ENCODE measurements around the gene COL4A4. TPM values are rescaled to one million over a fixed set of nuclear protein-coding genes. Genes with fewer than 3 reads are reported as not detected.

COL4A4 gene
- total RNA-seq, 1 donor from 2014 or later = 0.41 TPM

DNA sequence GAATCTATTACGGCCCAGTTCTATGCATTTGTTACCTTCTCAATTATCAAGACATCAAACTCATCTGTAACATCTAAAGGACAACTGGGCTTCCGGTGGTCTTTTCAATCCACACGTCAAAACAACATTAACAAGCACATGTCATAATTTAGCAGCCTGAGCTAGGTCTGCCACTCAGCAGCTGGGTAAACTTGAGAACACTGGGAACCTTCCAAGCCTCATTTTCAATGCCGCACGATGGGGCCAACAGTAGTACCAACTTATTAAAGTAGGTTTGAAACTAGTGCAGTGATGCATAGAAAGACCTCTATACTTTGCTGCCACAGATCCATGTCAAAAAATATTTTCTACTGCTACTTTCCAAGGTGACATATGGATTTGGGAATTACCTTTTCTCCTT is 60.4 kb downstream of the COL4A4 start:
- peaks cover 5% of the 10 kb centered on the region for H3K4me1 Mint-ChIP-seq (ENCODE audit: low read depth)
- no peaks in the 10 kb centered on the region for H3K36me3 Mint-ChIP-seq (ENCODE audit: insufficient read depth)
- TF ChIP-seq, protein P1, sequence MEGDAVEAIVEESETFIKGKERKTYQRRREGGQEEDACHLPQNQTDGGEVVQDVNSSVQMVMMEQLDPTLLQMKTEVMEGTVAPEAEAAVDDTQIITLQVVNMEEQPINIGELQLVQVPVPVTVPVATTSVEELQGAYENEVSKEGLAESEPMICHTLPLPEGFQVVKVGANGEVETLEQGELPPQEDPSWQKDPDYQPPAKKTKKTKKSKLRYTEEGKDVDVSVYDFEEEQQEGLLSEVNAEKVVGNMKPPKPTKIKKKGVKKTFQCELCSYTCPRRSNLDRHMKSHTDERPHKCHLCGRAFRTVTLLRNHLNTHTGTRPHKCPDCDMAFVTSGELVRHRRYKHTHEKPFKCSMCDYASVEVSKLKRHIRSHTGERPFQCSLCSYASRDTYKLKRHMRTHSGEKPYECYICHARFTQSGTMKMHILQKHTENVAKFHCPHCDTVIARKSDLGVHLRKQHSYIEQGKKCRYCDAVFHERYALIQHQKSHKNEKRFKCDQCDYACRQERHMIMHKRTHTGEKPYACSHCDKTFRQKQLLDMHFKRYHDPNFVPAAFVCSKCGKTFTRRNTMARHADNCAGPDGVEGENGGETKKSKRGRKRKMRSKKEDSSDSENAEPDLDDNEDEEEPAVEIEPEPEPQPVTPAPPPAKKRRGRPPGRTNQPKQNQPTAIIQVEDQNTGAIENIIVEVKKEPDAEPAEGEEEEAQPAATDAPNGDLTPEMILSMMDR (IDR thresholded peaks at IDR 0.05; ENCODE audit: unreplicated experiment) = no peak
- no peak for DNase-seq (ENCODE audit: low spot score, unreplicated experiment)
- H3K9me3 Mint-ChIP-seq (ENCODE audit: low read depth) = no peaks in the 10 kb centered on the region
- H3K4me3 Mint-ChIP-seq (ENCODE audit: low read depth) = no peak overlapping the region
- no peak overlapping the region for H3K27ac Mint-ChIP-seq
- H3K27me3 Mint-ChIP-seq = no peaks in the 10 kb centered on the region

DNA sequence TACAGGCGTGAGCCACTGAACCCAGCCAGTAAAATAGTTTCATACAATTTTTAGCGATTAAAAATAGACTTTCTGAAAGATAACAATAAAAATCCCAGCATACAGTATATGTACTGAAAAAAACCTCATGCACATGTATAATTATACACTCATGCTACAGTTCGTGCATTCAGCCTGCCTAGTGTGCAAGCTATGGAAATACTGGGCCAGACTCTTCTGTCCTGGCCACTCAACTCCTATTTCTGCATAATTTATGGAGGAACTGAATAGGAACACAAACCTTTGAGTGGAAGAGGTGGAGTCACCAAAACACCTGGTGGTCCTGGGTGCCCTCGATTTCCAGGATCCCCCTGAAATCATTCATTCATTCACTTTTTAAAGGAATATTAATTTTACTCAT is 64.7 kb downstream of the COL4A4 start:
- no peak for DNase-seq (ENCODE audit: low spot score, unreplicated experiment)
- H3K4me3 Mint-ChIP-seq (ENCODE audit: low read depth) = no peak overlapping the region
- no peak overlapping the region for H3K27ac Mint-ChIP-seq
- H3K4me1 Mint-ChIP-seq (ENCODE audit: low read depth) = peaks cover 18% of the 10 kb centered on the region
- no peaks in the 10 kb centered on the region for H3K27me3 Mint-ChIP-seq
- H3K36me3 Mint-ChIP-seq (ENCODE audit: insufficient read depth) = no peaks in the 10 kb centered on the region
- H3K9me3 Mint-ChIP-seq (ENCODE audit: low read depth) = no peaks in the 10 kb centered on the region
- TF ChIP-seq, protein P1 (IDR thresholded peaks at IDR 0.05; ENCODE audit: unreplicated experiment) = no peak

DNA sequence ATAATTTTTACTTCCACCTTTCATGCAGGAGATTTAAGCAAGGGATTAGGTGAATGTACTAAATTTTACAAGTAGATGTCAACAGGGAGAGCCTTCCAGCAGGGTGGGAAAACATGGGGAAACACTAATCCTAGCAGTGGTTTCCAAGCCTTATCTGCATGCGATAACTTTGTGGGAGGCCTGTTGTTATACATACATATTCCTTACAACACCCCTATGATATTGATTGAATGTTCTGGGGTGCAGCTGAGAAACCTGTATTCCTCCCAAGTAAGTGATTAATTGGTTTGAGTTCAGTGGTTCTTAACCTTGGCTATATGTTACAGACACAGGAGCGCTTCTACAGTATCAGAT is 65.9 kb downstream of the COL4A4 start:
- DNase-seq (ENCODE audit: low spot score, unreplicated experiment) = no peak
- TF ChIP-seq, protein P1 (IDR thresholded peaks at IDR 0.05; ENCODE audit: unreplicated experiment) = no peak
- peak overlapping the region; percentile 5 for H3K27ac Mint-ChIP-seq
- peaks cover 5% of the 10 kb centered on the region for H3K9me3 Mint-ChIP-seq (ENCODE audit: low read depth)
- no peak overlapping the region for H3K4me3 Mint-ChIP-seq (ENCODE audit: low read depth)
- peaks cover 18% of the 10 kb centered on the region for H3K4me1 Mint-ChIP-seq (ENCODE audit: low read depth)
- H3K27me3 Mint-ChIP-seq = no peaks in the 10 kb centered on the region
- no peaks in the 10 kb centered on the region for H3K36me3 Mint-ChIP-seq (ENCODE audit: insufficient read depth)

DNA sequence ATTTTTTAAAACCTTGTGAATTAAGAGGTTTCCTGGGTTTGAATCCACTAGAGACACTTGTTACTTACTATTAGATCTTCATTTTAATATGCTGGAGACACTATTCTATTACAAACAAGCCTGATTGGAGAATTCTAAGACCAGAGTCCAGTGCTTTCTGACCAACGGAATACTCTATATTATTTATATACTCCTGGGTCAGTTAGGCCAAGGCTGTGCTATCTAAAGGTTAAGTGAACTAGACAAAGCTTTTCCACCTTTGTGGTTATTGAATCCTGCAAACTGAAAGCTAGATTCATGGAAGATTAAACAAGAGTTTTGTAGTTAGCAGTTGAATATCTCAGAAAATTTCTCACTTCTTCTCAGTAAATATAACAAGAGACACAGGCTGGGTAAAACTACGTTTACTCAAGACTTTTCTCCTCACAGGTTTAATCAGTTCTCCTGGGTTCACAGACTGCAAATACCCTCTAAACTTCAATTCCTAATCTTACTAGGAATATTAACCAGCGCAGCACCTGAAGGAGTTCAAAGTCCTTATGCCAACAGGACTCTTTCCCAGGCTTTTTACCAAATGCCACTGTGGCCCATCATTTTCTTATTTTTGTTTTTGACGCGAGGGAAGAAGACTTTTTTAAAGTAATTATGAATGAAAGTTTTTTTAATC is 66.4 kb downstream of the COL4A4 start:
- H3K4me3 Mint-ChIP-seq (ENCODE audit: low read depth) = peak overlapping the region; percentile 4
- TF ChIP-seq, protein P1 (IDR thresholded peaks at IDR 0.05; ENCODE audit: unreplicated experiment) = no peak
- DNase-seq (ENCODE audit: low spot score, unreplicated experiment) = no peak
- peaks cover 5% of the 10 kb centered on the region for H3K9me3 Mint-ChIP-seq (ENCODE audit: low read depth)
- no peaks in the 10 kb centered on the region for H3K36me3 Mint-ChIP-seq (ENCODE audit: insufficient read depth)
- H3K4me1 Mint-ChIP-seq (ENCODE audit: low read depth) = peaks cover 18% of the 10 kb centered on the region
- peak overlapping the region; percentile 5 for H3K27ac Mint-ChIP-seq
- H3K27me3 Mint-ChIP-seq = no peaks in the 10 kb centered on the region

DNA sequence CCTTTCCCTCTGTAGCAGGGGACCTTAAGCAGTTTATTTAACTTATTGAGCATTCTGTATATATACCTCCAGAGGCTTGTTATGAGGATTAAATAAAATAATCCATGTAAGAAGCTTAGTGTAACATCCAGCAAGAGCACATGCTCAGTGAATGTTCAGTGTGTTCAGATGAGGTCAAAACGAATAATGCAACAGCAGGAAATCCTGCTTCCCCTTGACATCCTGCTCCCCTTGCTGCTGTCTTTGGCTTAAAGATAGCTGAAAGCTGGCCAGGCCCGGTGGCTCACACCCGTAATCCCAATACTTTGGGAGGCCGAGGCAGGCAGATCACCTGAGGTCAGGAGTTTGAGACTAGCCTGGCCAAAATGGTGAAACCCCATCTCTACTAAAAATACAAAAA is 68.7 kb downstream of the COL4A4 start:
- H3K4me1 Mint-ChIP-seq (ENCODE audit: low read depth) = peaks cover 18% of the 10 kb centered on the region
- no peak overlapping the region for H3K4me3 Mint-ChIP-seq (ENCODE audit: low read depth)
- H3K27ac Mint-ChIP-seq = no peak overlapping the region
- no peaks in the 10 kb centered on the region for H3K27me3 Mint-ChIP-seq
- peaks cover 5% of the 10 kb centered on the region for H3K9me3 Mint-ChIP-seq (ENCODE audit: low read depth)
- TF ChIP-seq, protein P1 (IDR thresholded peaks at IDR 0.05; ENCODE audit: unreplicated experiment) = no peak
- H3K36me3 Mint-ChIP-seq (ENCODE audit: insufficient read depth) = no peaks in the 10 kb centered on the region
- no peak for DNase-seq (ENCODE audit: low spot score, unreplicated experiment)
